Thoracic aorta (tissue), 2 donors: Measurements from ENCODE around the gene GKN2. TPM values are rescaled to one million over a fixed set of nuclear protein-coding genes. Genes with fewer than 3 reads are reported as not detected.

Experiments
- ATAC-seq: fragments of 150-250 bp; one replicate; pipeline ENCODE4 v1.8.0; 2017; ENCODE audit warnings: low read depth; ENCODE audit not compliant: insufficient number of reproducible peaks, low FRiP score
- DNase-seq: peaks from one replicate; pipeline ENCODE4 v3.0.0-alpha.2; 2020; ENCODE audit warnings: low spot score
- H3K27ac ChIP-seq, 2 donors: fragments of 200-600 bp; sonication (generic); 1 replicate in 1 of 2; 2 replicates in 1 of 2; pipeline ENCODE4 v1.5.1; 2016; ENCODE audit warnings: mild to moderate bottlenecking in 2 of 2, moderate library complexity in 2 of 2
- H3K27me3 ChIP-seq: fragments of 200-600 bp; sonication (generic); replicated peaks from 2 replicates; pipeline ENCODE4 v1.6.0; 2016; ENCODE audit warnings: mild to moderate bottlenecking; ENCODE audit not compliant: insufficient read depth
- H3K36me3 ChIP-seq: fragments of 200-600 bp; sonication (generic); one replicate; pipeline ENCODE4 v1.5.1; 2016
- H3K4me1 ChIP-seq, 2 donors: fragments of 200-600 bp; sonication (generic); 1 replicate in 1 of 2; 2 replicates in 1 of 2; pipeline versions ENCODE4 v1.5.1 to v1.6.0; 2016; ENCODE audit warnings: low read depth in 2 of 2, mild to moderate bottlenecking in 1 of 2; ENCODE audit not compliant: control insufficient read depth in 1 of 2
- H3K4me3 ChIP-seq: fragments of 200-600 bp; sonication (generic); 2 replicates; pipeline ENCODE4 v1.5.1; 2016; ENCODE audit warnings: mild to moderate bottlenecking
- H3K9me3 ChIP-seq: fragments of 200-600 bp; sonication (generic); 2 replicates; pipeline ENCODE4 v1.5.1; 2016
- total RNA-seq, 2 donors: library from RNA; depleted of rRNA; stranded (reverse); fragments of >200 nt; gene quantifications; one replicate each; pipeline versions ENCODE4 v1.1.0 to v1.2.3, GENCODE V29; 2016
- TF ChIP-seq, protein P1 (sequence below): fragments of 200-600 bp; sonication (generic); IDR thresholded peaks from one replicate; pipeline ENCODE4 v1.5.1; 2019; ENCODE audit warnings: antibody characterized with exemption

The GKN2 gene
- total RNA-seq, 2 donors from 2014 or later: 9.7 TPM; not detected in 1

- H3K9me3 ChIP-seq: no peaks in the 10 kb centered on the region
- H3K4me1 ChIP-seq: no peaks in the 10 kb centered on the region
- ATAC-seq (no peak), DNase-seq (no peak)
- no peaks in the 10 kb centered on the region for H3K36me3 ChIP-seq
- no peak overlapping the region for H3K4me3 ChIP-seq
- TF ChIP-seq, protein P1, sequence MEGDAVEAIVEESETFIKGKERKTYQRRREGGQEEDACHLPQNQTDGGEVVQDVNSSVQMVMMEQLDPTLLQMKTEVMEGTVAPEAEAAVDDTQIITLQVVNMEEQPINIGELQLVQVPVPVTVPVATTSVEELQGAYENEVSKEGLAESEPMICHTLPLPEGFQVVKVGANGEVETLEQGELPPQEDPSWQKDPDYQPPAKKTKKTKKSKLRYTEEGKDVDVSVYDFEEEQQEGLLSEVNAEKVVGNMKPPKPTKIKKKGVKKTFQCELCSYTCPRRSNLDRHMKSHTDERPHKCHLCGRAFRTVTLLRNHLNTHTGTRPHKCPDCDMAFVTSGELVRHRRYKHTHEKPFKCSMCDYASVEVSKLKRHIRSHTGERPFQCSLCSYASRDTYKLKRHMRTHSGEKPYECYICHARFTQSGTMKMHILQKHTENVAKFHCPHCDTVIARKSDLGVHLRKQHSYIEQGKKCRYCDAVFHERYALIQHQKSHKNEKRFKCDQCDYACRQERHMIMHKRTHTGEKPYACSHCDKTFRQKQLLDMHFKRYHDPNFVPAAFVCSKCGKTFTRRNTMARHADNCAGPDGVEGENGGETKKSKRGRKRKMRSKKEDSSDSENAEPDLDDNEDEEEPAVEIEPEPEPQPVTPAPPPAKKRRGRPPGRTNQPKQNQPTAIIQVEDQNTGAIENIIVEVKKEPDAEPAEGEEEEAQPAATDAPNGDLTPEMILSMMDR: no peak
- no peak overlapping the region for H3K27ac ChIP-seq
- H3K27me3 ChIP-seq: no peaks in the 10 kb centered on the region
Observed at GRCh38 chr2:68980956-68981355, 28.3 kb upstream of the GKN2 start.

- no peak overlapping the region for H3K4me3 ChIP-seq
- no peak for ATAC-seq
- no peaks in the 10 kb centered on the region for H3K36me3 ChIP-seq
- H3K27me3 ChIP-seq: no peaks in the 10 kb centered on the region
- H3K27ac ChIP-seq: no peak overlapping the region
- TF ChIP-seq, protein P1: no peak
- H3K9me3 ChIP-seq: no peaks in the 10 kb centered on the region
- DNase-seq: no peak
- peaks cover 3 to 9% of the 10 kb centered on the region in 2 donors for H3K4me1 ChIP-seq
Observed at GRCh38 chr2:68978098-68978497, 25.4 kb upstream of the GKN2 start.

DNA sequence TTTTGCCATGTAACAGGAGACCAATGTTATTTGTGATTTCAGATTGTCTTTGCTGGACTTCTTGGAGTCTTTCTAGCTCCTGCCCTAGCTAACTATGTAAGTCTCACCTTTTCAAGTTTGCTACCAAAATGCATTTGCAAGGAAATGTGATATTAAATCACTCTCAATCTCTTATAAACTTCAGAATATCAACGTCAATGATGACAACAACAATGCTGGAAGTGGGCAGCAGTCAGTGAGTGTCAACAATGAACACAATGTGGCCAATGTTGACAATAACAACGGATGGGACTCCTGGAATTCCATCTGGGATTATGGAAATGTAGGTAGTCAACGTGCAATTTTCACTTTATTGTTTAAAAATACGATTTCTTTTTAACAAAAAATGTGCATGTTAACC lies 24.8 kb upstream of the GKN2 start:
- Histone ChIP-seq H3K4me1 (peaks cover 3 to 9% of the 10 kb centered on the region in 2 donors), H3K27me3 (no peaks in the 10 kb centered on the region), H3K9me3 (no peaks in the 10 kb centered on the region), H3K27ac (no peak overlapping the region), H3K36me3 (no peaks in the 10 kb centered on the region), H3K4me3 (no peak overlapping the region)
- TF ChIP-seq, protein P1: no peak
- no peak for ATAC-seq
- DNase-seq: no peak

DNA sequence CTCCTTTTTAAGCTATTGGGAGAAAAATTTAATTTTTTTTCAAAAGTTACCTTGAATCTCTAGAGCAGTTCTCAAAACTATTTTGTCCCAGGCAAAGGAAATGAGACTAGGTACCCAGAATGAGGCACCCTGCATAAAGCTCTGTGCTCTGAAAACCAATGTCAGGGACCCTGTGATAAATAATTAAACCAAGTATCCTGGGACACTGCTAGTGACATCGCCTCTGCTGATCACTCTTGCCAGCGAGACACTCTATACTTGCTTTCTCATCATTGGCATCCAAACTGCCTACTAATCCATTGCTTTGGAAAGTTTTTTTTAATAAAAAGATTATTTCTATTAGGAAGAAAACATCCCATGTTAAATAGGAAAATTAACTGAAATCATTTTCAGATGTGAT lies 23.2 kb upstream of the GKN2 start:
- no peaks in the 10 kb centered on the region for H3K27me3 ChIP-seq
- H3K9me3 ChIP-seq: no peaks in the 10 kb centered on the region
- no peak overlapping the region for H3K27ac ChIP-seq
- no peaks in the 10 kb centered on the region for H3K36me3 ChIP-seq
- H3K4me1 ChIP-seq: peaks cover 6 to 23% of the 10 kb centered on the region in 2 donors
- ATAC-seq (no peak), DNase-seq (no peak)
- TF ChIP-seq, protein P1: no peak
- no peak overlapping the region for H3K4me3 ChIP-seq

DNA sequence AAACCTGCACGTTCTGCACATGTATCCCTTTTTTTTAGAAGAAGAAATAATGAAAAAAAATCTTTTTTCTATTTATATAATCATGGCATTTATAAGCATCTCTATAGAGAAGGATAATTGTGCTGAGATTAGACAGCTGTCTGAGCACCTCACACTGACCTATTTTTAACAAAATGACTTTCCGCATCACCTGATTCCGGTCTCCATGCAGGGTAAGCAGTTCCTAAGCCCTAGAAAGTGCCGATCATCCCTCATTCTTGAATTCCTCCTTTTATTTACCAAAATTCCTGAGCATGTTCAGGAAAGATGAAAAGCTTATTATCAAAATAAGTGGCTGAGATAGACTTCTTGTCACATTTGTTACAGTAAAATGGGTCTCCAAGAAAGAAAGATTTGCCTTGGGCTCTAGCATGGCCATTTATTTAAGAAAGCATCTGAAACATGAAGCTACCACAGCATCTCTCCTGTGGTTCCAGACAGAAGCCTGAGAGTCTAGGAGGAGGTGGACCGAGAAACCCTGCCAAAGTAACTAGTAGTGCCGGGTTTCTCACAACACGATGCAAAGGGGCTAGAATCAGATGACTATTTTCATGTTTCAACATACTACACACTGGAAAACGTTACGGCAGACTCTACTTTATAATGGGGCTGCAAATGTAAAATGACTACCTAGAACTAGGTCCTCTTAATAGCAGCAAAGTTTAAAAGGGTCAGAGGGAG lies 22.4 kb upstream of the GKN2 start:
- ATAC-seq (no peak), DNase-seq (no peak)
- no peak overlapping the region for H3K27ac ChIP-seq
- no peaks in the 10 kb centered on the region for H3K36me3 ChIP-seq
- no peaks in the 10 kb centered on the region for H3K27me3 ChIP-seq
- H3K4me3 ChIP-seq: no peak overlapping the region
- TF ChIP-seq, protein P1: no peak
- no peaks in the 10 kb centered on the region for H3K9me3 ChIP-seq
- H3K4me1 ChIP-seq: peaks cover 6 to 31% of the 10 kb centered on the region in 2 donors
